NCI-H2196 treated with DMSO at 0.1 percent for 48 hours (cell line): ENCODE data around the gene KLHL25.

ENCODE experiments used
- DNase-seq: peaks from one replicate; lab custom pipeline; 2025; ENCODE audit not compliant: unreplicated experiment; lab: John Stamatoyannopoulos, UW

Gene KLHL25

DNA sequence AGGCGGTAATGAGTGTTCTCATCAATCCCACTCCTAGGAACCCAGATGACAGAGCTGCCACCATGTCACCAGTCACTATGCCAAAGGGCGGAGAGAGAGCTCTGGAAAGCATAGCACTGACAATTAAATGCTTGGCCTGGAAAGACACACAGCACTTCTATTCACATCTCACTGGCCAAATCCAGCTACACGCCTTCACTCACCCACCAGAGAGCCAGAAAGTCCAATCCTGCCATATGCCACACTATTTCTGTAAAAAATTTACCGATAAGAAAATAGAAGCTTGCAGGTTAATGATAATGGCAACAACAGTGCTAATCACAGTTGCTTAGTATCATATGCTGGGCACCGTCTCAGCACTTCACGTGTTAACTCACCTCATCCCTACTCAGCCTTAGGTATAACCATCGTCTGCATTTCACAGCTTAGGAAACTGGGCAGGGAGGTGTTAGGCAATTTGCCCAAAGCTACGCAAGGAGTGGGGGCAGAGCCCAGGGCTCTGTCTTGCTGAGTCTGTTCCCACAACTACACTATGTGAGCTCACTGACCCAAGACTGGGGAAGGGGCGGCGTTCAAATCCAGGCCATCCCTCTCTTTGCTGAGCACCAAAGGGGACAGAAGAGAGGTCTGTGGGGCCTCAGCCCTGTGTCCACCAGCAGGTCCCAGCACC is 16.5 kb downstream of the KLHL25 start:
- DNase-seq = no peak

DNA sequence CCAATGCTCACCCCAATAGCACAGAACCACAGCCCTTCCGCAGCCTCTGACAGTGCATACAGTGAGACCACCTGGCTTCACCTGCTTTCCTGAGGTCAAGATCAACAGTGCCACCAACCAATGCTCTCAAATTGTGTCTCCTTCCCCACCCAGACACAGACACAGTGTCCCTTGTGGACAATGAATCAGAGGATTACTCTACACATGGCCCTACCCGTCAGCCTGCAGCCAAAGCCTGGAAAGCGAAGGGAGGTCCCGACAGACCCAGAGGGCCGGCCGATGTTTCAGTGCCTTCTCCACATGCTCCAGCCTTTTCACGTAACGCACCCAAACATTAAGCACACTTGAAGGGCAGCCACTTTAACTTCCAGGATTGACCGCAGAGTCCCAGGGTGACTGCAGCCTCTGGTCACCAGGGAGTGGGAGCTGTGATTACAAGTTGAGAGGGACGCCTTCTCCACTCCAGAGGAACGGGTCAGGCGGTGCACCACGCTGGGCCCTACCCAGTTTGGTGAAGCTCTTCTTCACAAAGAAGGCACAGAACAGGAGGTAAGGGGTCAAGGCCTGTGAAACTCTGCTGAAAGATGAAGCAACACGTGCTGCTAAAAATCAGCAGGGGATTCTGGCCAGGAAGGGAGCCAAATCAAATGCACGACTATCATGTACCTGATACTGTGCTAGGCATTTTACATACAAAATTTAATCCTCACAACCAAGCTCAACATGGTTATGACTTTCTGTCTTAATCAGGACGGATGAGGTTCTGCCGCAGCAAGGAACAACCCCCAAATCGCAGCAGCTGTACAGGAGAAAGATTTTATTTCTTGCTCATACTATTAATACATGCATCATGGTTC is 17.2 kb downstream of the KLHL25 start:
- no peak for DNase-seq

DNA sequence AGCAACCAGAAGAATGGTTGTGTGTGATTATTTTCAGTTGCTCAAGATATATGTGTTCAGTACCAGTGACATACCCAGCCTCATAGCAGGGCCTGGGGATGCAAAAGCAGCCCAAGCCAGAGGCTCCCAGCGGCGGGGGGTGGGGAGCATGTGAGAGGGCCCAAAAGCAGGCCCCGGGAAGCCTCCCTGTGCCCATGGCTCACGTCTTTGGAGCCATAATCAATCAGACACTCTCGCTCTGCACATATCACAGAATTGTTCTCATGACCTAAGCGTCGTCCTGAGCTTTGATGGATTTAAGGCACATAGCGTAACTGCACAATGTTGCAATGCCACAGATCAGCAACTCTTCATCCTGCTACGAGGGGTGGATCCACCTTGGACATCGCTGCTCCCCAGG is 20.8 kb downstream of the KLHL25 start:
- DNase-seq = no peak

DNA sequence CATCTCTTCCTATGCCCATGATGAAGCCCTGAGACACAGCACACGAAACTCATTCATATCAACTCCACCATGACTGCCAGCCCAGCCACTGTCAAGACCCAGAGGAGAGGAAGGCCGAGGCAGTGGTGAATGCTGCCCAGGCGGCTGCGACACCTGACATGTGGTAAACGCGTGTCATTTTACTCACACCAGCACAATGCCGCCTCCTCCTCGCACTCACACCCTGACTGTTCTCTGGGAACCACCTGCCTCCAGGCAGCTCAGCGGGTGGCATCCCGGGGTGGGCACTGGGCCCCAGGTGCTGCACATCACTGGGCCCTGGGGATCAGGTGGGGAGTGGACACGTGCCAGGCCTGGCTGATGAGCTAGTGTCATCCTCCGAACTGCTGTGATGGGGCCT is 21.5 kb downstream of the KLHL25 start:
- no peak for DNase-seq

DNA sequence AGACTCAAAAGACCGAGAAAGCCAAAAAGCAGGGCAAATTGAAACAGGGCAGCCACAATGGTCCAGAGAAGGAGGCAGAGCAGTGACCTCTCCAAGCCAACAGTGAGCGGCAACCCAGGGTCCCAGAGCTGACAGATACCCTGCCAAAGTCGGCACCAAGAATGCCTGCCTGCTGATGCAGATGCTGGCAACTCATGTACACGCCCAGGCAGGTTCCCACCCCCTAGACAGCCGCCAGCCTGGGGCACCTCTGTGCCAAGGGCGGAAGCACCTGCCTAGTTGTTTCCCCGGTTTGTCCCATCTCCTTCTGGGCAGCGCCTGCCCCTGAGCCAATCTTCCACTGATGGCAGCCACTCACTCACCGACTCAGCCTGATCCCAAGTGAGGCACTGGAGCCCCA is 22.1 kb downstream of the KLHL25 start:
- DNase-seq = no peak

DNA sequence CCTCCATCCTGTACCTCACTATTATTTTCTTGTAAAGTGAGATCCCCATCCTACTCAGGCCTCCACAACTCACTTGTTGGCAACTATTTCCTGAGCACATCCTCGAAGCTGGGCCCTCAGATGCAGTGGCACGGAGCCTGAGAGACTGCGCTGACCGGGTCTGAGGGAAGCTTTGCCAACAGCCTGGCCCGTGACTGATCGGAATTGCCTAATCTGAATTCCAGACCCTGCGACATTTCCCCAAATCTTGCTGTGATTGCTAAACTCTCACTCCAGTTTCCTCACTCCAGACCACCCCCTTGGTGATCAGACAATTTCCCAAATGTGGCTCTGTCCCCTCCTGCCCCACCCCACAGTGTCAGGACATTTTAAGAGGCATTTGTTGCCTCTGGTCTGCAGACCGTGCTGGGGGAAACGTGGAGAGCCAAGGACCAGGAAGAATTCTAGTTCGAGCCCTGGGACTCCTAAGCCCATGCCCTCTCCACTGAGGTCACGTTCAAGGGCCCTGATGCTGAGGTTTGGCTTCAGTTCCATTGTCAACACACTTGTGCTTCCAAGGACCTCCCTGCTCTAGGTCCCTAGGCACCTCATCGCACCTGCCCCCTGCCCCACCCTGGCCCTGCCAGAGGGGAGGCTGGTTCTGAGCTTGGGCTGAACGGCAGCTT is 22.8 kb downstream of the KLHL25 start:
- DNase-seq = no peak

DNA sequence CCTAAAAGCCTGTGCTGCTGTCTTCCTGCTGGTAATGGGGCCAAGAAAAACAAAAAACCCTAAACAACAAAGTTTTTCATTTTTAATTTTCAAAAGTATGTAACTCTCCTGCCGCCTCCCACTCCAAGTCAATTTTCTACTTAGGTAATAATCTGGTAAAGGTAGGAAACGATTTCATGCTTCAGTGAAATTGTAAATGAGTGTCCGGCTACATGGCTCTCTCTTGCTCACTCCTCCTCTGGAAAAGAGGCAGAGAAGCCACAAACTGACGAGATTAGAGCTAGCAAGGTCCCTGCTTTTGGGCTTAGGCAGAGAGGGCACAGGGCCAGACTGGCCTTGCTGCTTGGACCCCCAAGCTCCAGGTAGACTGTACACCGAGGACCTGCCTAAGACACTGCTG is 23.5 kb downstream of the KLHL25 start:
- DNase-seq = no peak

DNA sequence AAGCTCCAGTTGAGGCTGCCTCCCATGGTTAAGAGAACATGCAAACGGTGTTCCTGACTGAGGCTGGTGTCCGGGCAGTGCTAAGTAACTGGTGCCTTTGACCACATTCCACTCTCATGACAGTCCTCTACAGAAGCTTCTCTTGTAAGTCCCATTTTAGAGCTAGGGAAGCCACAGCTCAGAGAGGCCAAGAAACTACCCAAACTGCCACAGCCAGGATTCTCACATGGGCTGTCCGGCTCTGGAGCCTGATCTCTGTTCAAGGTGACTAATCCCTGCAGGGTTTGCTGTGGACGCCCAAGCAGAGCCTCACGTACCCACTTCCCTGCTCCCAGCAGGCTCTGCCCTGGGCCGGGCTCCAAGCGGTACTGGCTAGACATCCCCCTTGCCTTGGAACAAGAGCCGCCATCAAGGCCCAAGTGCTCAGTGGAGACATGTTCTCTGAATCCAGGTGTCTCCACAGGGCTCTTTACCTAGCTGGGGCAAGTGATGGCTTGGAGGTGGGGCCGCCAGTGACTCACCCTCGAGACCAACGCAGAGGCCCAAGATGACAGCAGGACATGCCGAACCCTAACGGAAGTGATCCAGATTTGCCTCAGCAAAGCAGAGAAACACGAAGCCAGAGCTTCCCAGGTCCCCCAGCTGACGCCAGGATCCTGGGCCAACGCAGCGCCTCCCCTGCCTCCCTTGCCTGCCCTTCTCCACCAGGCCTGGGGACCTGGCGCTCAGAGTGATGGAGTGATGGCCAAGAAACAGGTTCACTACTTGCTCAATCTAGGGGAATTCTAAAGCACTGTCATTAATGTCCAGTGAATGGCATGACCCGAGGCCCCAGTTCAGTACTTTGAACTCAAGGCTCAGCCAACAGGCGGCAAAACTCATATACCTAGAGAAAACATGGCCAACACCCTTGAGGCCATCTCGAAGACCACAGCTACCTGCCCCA is 24.4 kb downstream of the KLHL25 start:
- DNase-seq = no peak

DNA sequence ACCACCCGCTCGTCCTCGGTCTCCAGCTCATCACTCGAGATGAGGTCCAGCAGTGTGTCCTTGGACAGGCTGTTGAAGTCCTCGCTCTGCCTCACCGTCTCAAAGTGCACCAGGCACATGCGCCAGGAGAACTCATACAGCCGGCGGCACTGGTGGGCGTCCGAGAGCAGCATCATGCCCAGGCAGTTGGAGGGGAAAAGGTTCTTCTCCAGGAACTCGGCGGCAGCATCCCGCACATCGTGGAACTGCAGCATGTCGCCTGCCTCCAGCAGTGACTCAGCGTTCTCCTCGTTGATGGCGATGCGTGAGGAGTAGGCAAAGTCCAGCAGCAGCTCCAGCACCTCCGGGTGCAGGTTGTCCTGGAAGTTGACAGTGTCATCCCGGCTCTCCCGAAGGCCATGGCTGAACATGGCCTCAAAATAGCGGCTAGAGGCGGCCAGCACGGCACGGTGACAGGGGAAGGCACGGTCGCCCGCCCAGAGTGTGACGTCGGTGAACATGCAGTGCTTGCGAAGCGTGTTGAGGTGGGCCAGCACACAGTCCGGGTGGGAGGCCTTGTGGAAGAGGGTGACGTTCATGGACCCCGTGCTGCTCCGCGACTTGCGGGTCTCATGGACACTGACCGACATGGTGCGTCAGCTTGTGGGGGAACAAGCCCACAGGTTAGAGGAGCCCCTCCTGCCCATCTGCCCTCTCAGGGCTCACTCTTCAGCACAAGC is 25.4 kb downstream of the KLHL25 start:
- DNase-seq = no peak

DNA sequence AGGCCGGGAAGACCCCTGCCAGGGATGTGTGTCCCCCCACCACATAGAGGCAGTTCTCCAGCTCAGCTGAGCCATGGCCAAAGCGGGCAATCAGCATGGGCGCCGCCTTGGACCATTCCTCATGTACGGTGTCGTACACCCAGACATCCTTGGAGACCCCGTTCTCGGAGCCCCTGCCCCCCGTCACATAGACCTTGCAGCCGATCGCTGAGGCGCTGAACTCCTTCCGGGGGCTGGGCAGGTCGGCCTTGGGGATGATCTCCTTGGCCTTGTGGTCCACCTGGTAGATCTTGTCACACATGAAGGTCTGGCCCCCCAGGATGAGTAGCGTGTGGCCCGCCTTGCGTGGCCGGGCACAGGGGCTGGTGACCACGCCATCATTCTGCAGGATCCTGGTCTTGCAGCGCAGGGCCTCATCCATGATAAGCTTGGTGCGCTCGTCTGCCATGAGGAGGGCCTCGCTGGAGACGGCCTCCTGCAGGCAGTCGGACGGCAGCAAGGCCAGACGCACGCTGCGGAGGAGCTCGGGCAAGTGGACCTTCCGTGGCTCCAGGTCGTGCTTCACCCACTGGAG is 26.0 kb downstream of the KLHL25 start:
- no peak for DNase-seq

DNA sequence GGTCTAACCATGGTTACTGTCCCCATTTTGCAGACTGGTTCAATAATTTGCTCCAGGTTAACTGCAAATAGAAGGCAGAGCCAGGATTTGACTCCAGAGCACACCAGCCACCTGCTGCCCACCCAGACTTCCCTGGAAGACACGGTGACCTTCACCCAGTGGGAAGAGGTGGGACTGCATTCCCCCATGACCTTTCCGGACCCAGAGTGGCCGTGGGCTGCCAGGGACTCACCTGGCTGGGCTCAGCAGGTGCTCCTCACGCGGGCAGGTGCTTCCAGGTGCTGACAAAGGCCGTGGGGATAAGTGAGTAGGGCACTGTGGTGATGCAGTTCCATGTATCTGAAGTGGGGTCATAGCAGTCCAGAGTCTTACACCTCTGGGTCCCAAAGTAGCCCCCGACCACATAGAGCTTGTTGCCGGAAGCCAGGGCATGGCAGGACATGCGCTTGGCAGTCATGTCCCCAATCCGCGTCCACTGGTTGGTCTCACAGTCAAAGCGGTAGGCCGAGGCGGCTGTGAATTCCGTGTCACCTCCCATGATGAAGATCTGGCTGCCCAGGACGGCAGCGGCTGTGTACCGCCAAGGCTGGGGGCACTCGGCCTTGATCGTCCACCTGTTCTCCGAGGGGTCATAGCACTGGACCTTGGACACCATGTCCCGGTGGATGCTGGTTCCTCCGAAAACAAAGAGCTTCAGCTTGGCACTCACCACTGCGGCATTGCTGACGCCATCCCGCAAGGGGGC is 26.8 kb downstream of the KLHL25 start:
- no peak for DNase-seq

DNA sequence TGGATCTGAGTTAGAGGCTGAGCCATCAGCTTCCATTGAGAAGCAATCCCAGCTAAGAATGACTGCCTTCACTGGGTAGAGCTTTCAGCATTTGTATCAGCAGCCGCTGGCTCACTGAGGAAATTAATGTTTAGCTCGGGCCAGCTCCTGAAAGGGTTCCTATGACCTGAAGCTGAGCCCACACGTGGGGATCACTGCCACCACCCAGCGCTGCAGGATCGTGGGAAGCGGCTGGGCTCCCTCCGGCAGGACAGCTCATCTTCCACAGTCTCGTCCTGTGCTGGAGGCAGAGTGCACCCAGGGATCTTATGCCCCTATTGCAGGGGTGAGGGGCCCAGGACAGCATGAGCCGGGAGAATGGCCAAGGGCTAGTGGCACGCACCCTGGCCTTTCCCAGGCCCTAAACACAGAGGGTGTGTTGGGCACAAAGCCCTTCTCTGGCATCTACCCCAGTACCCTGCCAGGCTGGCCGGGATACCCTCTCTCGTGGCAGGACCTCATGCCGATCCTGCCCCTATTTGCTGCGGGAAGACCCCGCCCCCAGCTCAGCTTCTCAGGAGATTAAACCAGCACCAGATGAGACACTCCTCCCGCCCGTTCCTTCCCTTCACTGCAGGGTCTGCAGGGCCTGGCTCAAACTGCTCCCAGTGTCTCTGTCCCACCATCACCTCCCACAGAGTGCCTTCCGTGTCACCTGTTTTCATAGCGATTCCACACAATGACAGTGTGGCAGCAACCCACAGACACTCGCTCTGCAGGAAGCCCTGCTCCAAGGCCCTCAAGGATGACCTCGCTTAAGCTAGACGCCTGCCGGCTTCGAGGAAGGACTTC is 28.5 kb downstream of the KLHL25 start:
- no peak for DNase-seq

DNA sequence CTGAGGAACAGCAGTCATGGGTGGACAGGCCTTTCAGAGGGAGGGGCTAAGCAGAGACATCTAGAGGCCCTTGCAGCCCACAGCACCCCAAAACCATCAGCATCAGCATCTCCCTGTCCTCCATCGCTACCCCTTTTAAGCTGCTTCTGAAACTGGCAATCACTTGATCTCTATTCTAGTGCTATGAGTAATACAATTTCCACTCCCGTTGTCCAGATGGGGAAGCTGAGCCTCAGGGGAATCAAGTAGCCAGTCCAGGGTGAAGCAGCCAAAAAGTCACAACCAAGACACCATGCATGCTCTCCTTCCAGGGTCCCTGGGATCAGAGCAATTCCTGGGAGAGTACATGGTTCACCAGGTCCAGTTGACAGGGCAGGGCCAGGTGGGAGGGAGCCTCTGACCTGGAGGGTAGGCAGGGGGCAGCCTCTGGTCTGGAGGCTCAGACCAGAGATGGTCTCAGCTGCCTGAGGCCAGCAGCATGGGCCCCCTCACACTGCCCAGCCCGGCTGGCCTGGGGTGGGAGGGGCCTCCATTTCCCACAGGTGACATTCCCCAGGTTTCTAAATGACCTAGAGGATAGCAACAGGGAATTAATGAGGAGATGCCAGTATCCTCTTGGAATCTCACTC is 30.0 kb downstream of the KLHL25 start:
- no peak for DNase-seq

DNA sequence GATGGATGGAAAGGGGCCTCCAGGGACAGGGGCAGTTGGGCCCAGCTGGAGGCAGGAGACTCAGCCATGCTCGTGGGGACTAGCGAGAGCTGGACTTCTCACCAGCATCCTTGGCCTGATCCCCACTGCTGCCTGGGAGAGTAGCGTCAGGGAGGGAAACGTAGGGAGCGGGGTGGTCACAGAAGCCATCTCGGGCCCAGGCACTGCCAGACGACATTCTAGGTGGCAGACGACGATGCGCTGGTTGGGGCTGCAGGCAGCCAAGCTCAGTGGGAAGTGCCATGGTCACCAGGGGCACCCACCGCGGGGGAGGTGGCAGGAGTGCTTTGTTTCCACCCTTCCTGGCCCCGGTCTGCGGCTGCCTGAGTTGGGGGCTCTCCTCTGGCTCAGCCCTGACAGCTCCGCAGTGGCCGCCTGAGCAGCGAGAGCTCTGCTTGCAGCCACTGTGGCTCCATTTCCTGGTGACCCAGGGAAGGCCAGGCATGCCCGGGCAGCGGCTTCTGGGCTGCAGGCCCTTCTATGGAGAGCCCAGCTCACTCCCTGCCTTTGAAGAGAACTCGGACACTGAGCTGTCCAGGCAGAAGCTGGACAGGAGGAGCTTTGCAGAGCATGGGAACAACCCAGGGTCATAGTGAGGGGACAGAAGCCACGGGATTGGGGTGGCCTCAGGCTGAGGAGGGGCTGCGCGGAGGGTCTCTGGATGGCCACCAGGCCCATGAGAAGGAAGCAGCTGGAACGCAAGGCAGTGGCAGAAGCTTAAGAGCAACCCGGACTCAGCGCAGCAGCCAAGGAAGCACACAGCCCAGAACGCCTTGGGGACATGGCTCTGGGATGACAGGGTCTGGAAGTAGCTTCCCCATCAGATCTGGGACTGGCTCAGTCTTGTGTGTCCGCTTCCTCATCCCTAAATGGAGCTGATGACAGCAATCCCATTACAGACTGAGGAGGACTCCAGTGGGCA is 30.8 kb downstream of the KLHL25 start:
- DNase-seq = no peak

DNA sequence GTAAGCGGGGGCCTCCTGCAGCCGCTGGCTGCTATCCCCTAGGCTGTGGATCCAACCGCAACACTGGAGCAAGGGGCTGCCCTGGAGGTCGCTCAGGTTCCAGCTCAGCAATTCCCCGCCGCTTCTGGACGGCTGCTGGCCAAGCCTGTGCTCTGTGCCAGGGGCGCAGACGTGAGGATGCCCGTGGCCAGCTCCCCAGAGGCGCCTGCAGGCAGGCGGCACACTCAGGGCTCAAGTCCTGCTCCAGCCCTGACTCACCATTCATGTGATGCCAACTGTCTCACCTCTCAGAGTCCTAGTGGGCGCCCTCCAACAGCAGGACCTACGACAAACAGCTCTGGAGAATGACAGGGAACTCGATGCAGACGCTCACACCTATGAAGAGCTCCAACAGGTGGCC is 31.6 kb downstream of the KLHL25 start:
- no peak for DNase-seq

DNA sequence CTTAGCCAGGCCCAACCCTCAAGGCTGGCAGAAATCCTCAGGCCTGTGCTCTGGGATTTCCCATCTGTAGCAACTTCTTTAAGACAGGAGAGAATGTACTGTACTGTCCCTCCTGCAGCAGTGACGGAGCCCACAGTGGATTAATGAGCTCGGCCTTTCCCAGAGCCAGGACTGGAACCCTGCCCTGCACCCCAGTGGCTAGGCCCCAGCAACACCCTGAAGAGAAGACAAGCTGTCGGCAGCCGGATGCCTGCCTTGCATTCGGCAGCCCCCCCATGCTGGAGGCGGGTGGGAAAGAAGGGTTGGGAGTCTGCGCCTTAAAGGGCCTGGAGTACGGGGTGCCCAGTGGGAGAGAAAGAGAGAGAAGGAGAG is 32.0 kb downstream of the KLHL25 start:
- no peak for DNase-seq
